Heart right ventricle (tissue), 16 donors: Measurements from ENCODE around the gene AKAP6. TPM values are rescaled to one million over a fixed set of nuclear protein-coding genes. Genes with fewer than 3 reads are reported as not detected.
A peak's percentile ranks its signal among the peaks of the same experiment; 100 is the strongest.

Source experiments
- ATAC-seq, 8 donors: fragments of 200-7000 bp; cut with Tn5 transposase; one replicate each; pipeline ENCODE4 v1.9.1; 2020; ENCODE audit warnings: mild to moderate bottlenecking in 8 of 8, moderate library complexity in 8 of 8, moderate number of reproducible peaks in 1 of 8
- DNase-seq, 2 donors: peaks; one replicate each; pipeline ENCODE4 v3.0.0-alpha.2; 2020
- H3K27ac ChIP-seq, 10 donors: fragments of 200-600 bp; sonication (generic) in 2 of 10; one replicate each; pipeline versions ENCODE4 v1.5.0 to v1.8.0; 2020 to 2022; ENCODE audit warnings: mild to moderate bottlenecking in 3 of 10
- H3K27me3 ChIP-seq, 7 donors: fragments of 200-600 bp; one replicate each; pipeline ENCODE4 v1.8.0; 2021 to 2022; ENCODE audit warnings: mild to moderate bottlenecking in 2 of 7
- H3K36me3 ChIP-seq, 9 donors: fragments of 200-600 bp; sonication (generic) in 1 of 9; one replicate each; pipeline versions ENCODE4 v1.5.0 to v1.8.0; 2020 to 2022; ENCODE audit warnings: mild to moderate bottlenecking in 2 of 9
- H3K4me1 ChIP-seq, 9 donors: fragments of 200-600 bp; sonication (generic) in 1 of 9; one replicate each; pipeline versions ENCODE4 v1.5.0 to v1.8.0; 2020 to 2022; ENCODE audit warnings: mild to moderate bottlenecking in 4 of 9
- H3K4me3 ChIP-seq, 10 donors: fragments of 200-600 bp; sonication (generic) in 2 of 10; one replicate each; pipeline versions ENCODE4 v1.5.0 to v1.8.0; 2020 to 2022; ENCODE audit warnings: mild to moderate bottlenecking in 7 of 10, moderate library complexity in 2 of 10
- H3K9me3 ChIP-seq, 11 donors: fragments of 200-600 bp in 10 of 11; sonication (generic) in 2 of 11; one replicate each; pipeline versions ENCODE4 v1.5.0 to v1.8.0; 2013 to 2022; ENCODE audit warnings: mild to moderate bottlenecking in 2 of 11, control low read depth in 1 of 11, moderate library complexity in 1 of 11
- WGBS, 2 donors: extraction: QIAGEN DNeasy Blood & Tissue Kit; methylation state at CpG; one replicate each; pipeline ENCODE4 v1.1.7; 2013; ENCODE audit warnings: inconsistent platforms in 1 of 2; 5-methylcytosine and 5-hydroxymethylcytosine counted together
- intact Hi-C, 10 donors: fragments of 100-400 bp; cut with DNase I; formaldehyde crosslinking; loops; one replicate each; pipeline versions ENCODE4 v1.11.1 to v1.14.2; 2022
- polyA plus RNA-seq, 2 donors: library from polyadenylated mRNA; stranded (reverse); fragments of 200-250 nt; gene quantifications; one replicate each; pipeline ENCODE4 v1.2.3, GENCODE V29; 2013
- total RNA-seq, 10 donors: library from RNA; stranded (reverse); fragmentation: NEBNext Ultra II Directional in 3 of 10; extraction: Animal tissue kit (Norgen Biotek cat#: 25700) in 3 of 10; gene quantifications; one replicate each; pipeline versions ENCODE4 v1.2.1 to v1.2.4, GENCODE V29; 2021 to 2023
- TF ChIP-seq, protein P1 (sequence below), 9 donors: fragments of 200-600 bp; sonication (generic) in 2 of 9; IDR thresholded peaks; one replicate each; pipeline versions ENCODE4 v1.5.0 to v1.8.0; 2021 to 2022; ENCODE audit warnings: antibody characterized with exemption in 9 of 9, mild to moderate bottlenecking in 5 of 9, moderate library complexity in 1 of 9
- donor health status: Arrhythmogenic right ventricular cardiomyopathy.
- donor health status: ischemic (EF 13 %, LVEDD 7.1; RV severe dilation, severe dysfunction).
- donor health status: healthy with polysubstance abuse.
- donor health status: DM: no; HTN: yes; CAD: no.
- donor health status: DM: no; HTN: no; CAD: no.
- donor health status: ischemic (EF 25% LVEDD 6.9; RV normal size, moderate dysfunction).
- donor health status: ischemic (EF 25% LVEDD 5.7; RV mildly dilated, moderate dysfunction).
- donor health status: healthy.
- donor health status: DM: yes; HTN: yes; CAD: no.
- donor health status: Ischemic cardiomyopathy.
- donor health status: ischemic (EF 35%, LVEDD 5.7; RV mildly dilated, moderate dysfunction).
- donor health status: nonischemic (EF 11% LVEDD 7.7; RV severe dilation, severe dysfunction).
- donor health status: DM: yes; HTN: yes; CAD: no.
- donor health status: PGD.
- donor health status: ischemic (EF 29% LVEDD 5.4; RV normal size, mild dysfunction).
- donor health status: nonischemic (EF 23%, LVEDD 6.1; RV moderate dilation, normal function).

Gene AKAP6
- total and polyA plus RNA-seq, 12 donors, result 13.5 to 332 (median 229) TPM

DNA sequence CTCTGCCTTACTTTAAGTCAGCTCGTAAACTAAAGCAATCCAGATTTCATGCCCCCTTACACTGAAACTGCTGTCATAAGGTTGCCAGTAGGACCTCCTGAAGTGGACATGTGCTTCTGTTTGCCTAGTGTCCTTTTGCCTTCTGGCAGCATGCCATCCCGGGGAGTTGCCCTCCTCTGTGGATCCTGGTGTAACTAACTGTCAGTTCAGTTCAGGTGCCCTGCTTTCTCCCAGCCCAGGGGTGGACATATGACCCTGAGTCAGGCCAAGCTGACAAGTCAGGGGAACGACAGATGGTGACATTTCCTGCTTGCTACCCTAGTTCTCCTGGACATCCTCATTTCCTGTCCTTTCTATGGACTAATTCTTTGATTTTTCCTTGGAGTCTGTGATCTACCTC is 25.6 kb downstream of the AKAP6 start:
- H3K27ac ChIP-seq, result no peak overlapping the region
- ATAC-seq (peak in 4 of 8 donors; percentile 34 to 53 (median 49)), DNase-seq (peak; percentile 22 to 23)
- peaks cover 0 to 6% (median 0%) of the 10 kb centered on the region in 11 donors for H3K9me3 ChIP-seq
- intact Hi-C loops, result no loop called here
- WGBS, 2 donors, result 49 to 62% methylated on average over 3 of the region's 3 CpGs
- H3K4me1 ChIP-seq, result peaks cover 0 to 8% (median 0%) of the 10 kb centered on the region in 9 donors
- H3K36me3 ChIP-seq, result no peaks in the 10 kb centered on the region
- TF ChIP-seq, protein P1, sequence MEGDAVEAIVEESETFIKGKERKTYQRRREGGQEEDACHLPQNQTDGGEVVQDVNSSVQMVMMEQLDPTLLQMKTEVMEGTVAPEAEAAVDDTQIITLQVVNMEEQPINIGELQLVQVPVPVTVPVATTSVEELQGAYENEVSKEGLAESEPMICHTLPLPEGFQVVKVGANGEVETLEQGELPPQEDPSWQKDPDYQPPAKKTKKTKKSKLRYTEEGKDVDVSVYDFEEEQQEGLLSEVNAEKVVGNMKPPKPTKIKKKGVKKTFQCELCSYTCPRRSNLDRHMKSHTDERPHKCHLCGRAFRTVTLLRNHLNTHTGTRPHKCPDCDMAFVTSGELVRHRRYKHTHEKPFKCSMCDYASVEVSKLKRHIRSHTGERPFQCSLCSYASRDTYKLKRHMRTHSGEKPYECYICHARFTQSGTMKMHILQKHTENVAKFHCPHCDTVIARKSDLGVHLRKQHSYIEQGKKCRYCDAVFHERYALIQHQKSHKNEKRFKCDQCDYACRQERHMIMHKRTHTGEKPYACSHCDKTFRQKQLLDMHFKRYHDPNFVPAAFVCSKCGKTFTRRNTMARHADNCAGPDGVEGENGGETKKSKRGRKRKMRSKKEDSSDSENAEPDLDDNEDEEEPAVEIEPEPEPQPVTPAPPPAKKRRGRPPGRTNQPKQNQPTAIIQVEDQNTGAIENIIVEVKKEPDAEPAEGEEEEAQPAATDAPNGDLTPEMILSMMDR (IDR thresholded peaks at IDR 0.05), result no peak
- H3K27me3 ChIP-seq, result no peaks in the 10 kb centered on the region
- H3K4me3 ChIP-seq, result no peak overlapping the region

GRCh38 chr14:32358781-32359180 is 29.7 kb downstream of the AKAP6 start:
- Histone ChIP-seq H3K27ac (no peak overlapping the region), H3K4me3 (no peak overlapping the region), H3K36me3 (no peaks in the 10 kb centered on the region), H3K9me3 (peaks cover 0 to 6% (median 0%) of the 10 kb centered on the region in 11 donors), H3K27me3 (no peaks in the 10 kb centered on the region), H3K4me1 (peaks cover 0 to 8% (median 0%) of the 10 kb centered on the region in 9 donors)
- WGBS, 2 donors, result 78 to 83% methylated on average over 3 of the region's 3 CpGs
- TF ChIP-seq, protein P1 (IDR thresholded peaks at IDR 0.05), result no peak
- DNase-seq (no peak), ATAC-seq (no peak)
- intact Hi-C loops, result no loop called here

DNA sequence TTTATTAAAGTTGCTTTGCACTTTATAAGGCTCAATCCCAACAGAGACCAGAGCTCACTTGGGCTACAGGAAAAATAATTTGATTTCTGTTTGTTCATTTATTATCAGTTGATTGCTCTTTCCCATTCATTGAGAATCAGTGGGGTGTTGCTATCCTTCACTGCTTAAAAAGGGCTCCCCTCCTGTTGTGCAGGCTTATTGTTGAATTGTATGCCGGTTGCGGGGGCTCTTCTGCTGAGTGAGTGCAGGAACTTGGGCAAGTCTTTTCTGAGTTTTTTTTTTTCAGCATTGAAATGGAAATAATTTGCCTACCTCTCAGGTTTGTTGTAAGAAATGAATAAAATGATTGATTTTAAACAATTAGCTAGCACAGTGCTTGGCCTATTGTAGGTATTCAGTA is 32.6 kb downstream of the AKAP6 start:
- no peak for DNase-seq
- ATAC-seq, result no peak
- H3K9me3 ChIP-seq, result no peaks in the 10 kb centered on the region
- H3K27ac ChIP-seq, result no peak overlapping the region
- no peaks in the 10 kb centered on the region for H3K27me3 ChIP-seq
- no peaks in the 10 kb centered on the region for H3K36me3 ChIP-seq
- 96 to 97% methylated on average over 2 of the region's 2 CpGs for WGBS, 2 donors
- intact Hi-C loops, result no loop called here
- peaks cover 2 to 15% (median 9%) of the 10 kb centered on the region in 9 donors for H3K4me1 ChIP-seq
- H3K4me3 ChIP-seq, result no peak overlapping the region
- TF ChIP-seq, protein P1 (IDR thresholded peaks at IDR 0.05), result no peak

- no peaks in the 10 kb centered on the region for H3K36me3 ChIP-seq
- no peak for DNase-seq
- no peak for ATAC-seq
- H3K4me1 ChIP-seq, result peaks cover 2 to 26% (median 12%) of the 10 kb centered on the region in 9 donors
- H3K27me3 ChIP-seq, result no peaks in the 10 kb centered on the region
- H3K9me3 ChIP-seq, result no peaks in the 10 kb centered on the region
- intact Hi-C loops, result no loop called here
- no peak overlapping the region for H3K27ac ChIP-seq
- TF ChIP-seq, protein P1 (IDR thresholded peaks at IDR 0.05), result no peak
- no peak overlapping the region for H3K4me3 ChIP-seq
- 90 to 94% methylated on average over 4 of the region's 4 CpGs for WGBS, 2 donors
Measured at GRCh38 chr14:32363761-32364160, 34.7 kb downstream of the AKAP6 start.
